ENCODE data around the gene CDRT4.
A peak's percentile ranks its signal among the peaks of the same experiment; 100 is the strongest.

Gene CDRT4

GRCh38 chr17:15462976-15463772 lies 4.2 kb downstream of the CDRT4 start:
- H3K27ac ChIP-seq (ENCODE audit: low read depth, low read length), result peak overlapping the region; percentile 54
- H3K9ac ChIP-seq (ENCODE audit: low read length in 5 of 5), result peak overlapping the region in 1 of 5 donors; percentile 41
- H3K36me3 ChIP-seq (ENCODE audit: control insufficient read depth in 5 of 5, insufficient read depth in 5 of 5, low read length in 5 of 5), result no peaks in the 10 kb centered on the region
- peaks cover 6 to 48% (median 34%) of the 10 kb centered on the region in 5 donors for H3K4me1 ChIP-seq (ENCODE audit: control insufficient read depth in 5 of 5, insufficient read depth in 5 of 5, low read length in 5 of 5)
- no peaks in the 10 kb centered on the region for H3K9me3 ChIP-seq (ENCODE audit: control insufficient read depth in 5 of 5, low read length in 5 of 5)
- H3K27me3 ChIP-seq (ENCODE audit: control insufficient read depth in 5 of 5, insufficient read depth in 4 of 5, low read length in 5 of 5), result no peaks in the 10 kb centered on the region
- no peak overlapping the region for H3K4me3 ChIP-seq (ENCODE audit: low read depth in 1 of 5, low read length in 5 of 5)

- H3K4me1 ChIP-seq (ENCODE audit: control insufficient read depth in 5 of 5, insufficient read depth in 5 of 5, low read length in 5 of 5), result peaks cover 2 to 48% (median 41%) of the 10 kb centered on the region in 5 donors
- no peaks in the 10 kb centered on the region for H3K27me3 ChIP-seq (ENCODE audit: control insufficient read depth in 5 of 5, insufficient read depth in 4 of 5, low read length in 5 of 5)
- H3K36me3 ChIP-seq (ENCODE audit: control insufficient read depth in 5 of 5, insufficient read depth in 5 of 5, low read length in 5 of 5), result no peaks in the 10 kb centered on the region
- H3K9ac ChIP-seq (ENCODE audit: low read length in 5 of 5), result peak overlapping the region in 2 of 5 donors; percentile 6 to 38
- H3K4me3 ChIP-seq (ENCODE audit: low read depth in 1 of 5, low read length in 5 of 5), result peak overlapping the region in 1 of 5 donors; percentile 45
- H3K27ac ChIP-seq (ENCODE audit: low read depth, low read length), result peak overlapping the region; percentile 87
- peaks cover 0 to 6% (median 5%) of the 10 kb centered on the region in 5 donors for H3K9me3 ChIP-seq (ENCODE audit: control insufficient read depth in 5 of 5, low read length in 5 of 5)
Measured at GRCh38 chr17:15457723-15458094, 9.7 kb downstream of the CDRT4 start.

- Histone ChIP-seq H3K27me3 (ENCODE audit: control insufficient read depth in 5 of 5, insufficient read depth in 4 of 5, low read length in 5 of 5) (no peaks in the 10 kb centered on the region), H3K4me1 (ENCODE audit: control insufficient read depth in 5 of 5, insufficient read depth in 5 of 5, low read length in 5 of 5) (peaks cover 2 to 52% (median 41%) of the 10 kb centered on the region in 5 donors), H3K9me3 (ENCODE audit: control insufficient read depth in 5 of 5, low read length in 5 of 5) (peaks cover 0 to 6% (median 5%) of the 10 kb centered on the region in 5 donors), H3K9ac (ENCODE audit: low read length in 5 of 5) (peak overlapping the region in 2 of 5 donors; percentile 6 to 38), H3K4me3 (ENCODE audit: low read depth in 1 of 5, low read length in 5 of 5) (peak overlapping the region in 2 of 5 donors; percentile 7 to 45), H3K36me3 (ENCODE audit: control insufficient read depth in 5 of 5, insufficient read depth in 5 of 5, low read length in 5 of 5) (no peaks in the 10 kb centered on the region), H3K27ac (ENCODE audit: low read depth, low read length) (peak overlapping the region; percentile 87)
Measured at GRCh38 chr17:15456972-15457722, 10.3 kb downstream of the CDRT4 start.

GRCh38 chr17:15456496-15456895 lies 10.9 kb downstream of the CDRT4 start:
- Histone ChIP-seq H3K36me3 (ENCODE audit: control insufficient read depth in 5 of 5, insufficient read depth in 5 of 5, low read length in 5 of 5) (no peaks in the 10 kb centered on the region), H3K4me1 (ENCODE audit: control insufficient read depth in 5 of 5, insufficient read depth in 5 of 5, low read length in 5 of 5) (peaks cover 4 to 58% (median 47%) of the 10 kb centered on the region in 5 donors), H3K27me3 (ENCODE audit: control insufficient read depth in 5 of 5, insufficient read depth in 4 of 5, low read length in 5 of 5) (no peaks in the 10 kb centered on the region), H3K27ac (ENCODE audit: low read depth, low read length) (peak overlapping the region; percentile 87), H3K4me3 (ENCODE audit: low read depth in 1 of 5, low read length in 5 of 5) (peak overlapping the region in 1 of 5 donors; percentile 7), H3K9ac (ENCODE audit: low read length in 5 of 5) (peak overlapping the region in 2 of 5 donors; percentile 29 to 62), H3K9me3 (ENCODE audit: control insufficient read depth in 5 of 5, low read length in 5 of 5) (peaks cover 0 to 6% (median 5%) of the 10 kb centered on the region in 5 donors)

GRCh38 chr17:15454346-15454745 lies 13.1 kb downstream of the CDRT4 start:
- Histone ChIP-seq H3K4me1 (ENCODE audit: control insufficient read depth in 5 of 5, insufficient read depth in 5 of 5, low read length in 5 of 5) (peaks cover 4 to 59% (median 45%) of the 10 kb centered on the region in 5 donors), H3K27ac (ENCODE audit: low read depth, low read length) (no peak overlapping the region), H3K9ac (ENCODE audit: low read length in 5 of 5) (no peak overlapping the region)

GRCh38 chr17:15453782-15454181 lies 13.6 kb downstream of the CDRT4 start:
- Histone ChIP-seq H3K36me3 (ENCODE audit: control insufficient read depth in 5 of 5, insufficient read depth in 5 of 5, low read length in 5 of 5) (no peaks in the 10 kb centered on the region), H3K9me3 (ENCODE audit: control insufficient read depth in 5 of 5, low read length in 5 of 5) (peaks cover 0 to 6% (median 5%) of the 10 kb centered on the region in 5 donors), H3K4me3 (ENCODE audit: low read depth in 1 of 5, low read length in 5 of 5) (no peak overlapping the region), H3K27me3 (ENCODE audit: control insufficient read depth in 5 of 5, insufficient read depth in 4 of 5, low read length in 5 of 5) (no peaks in the 10 kb centered on the region), H3K9ac (ENCODE audit: low read length in 5 of 5) (no peak overlapping the region), H3K4me1 (ENCODE audit: control insufficient read depth in 5 of 5, insufficient read depth in 5 of 5, low read length in 5 of 5) (peaks cover 4 to 55% (median 45%) of the 10 kb centered on the region in 5 donors), H3K27ac (ENCODE audit: low read depth, low read length) (no peak overlapping the region)

More at GRCh38 chr17:15454346-15454745, 13.1 kb downstream of the CDRT4 start:
- no peaks in the 10 kb centered on the region for H3K36me3 ChIP-seq (ENCODE audit: control insufficient read depth in 5 of 5, insufficient read depth in 5 of 5, low read length in 5 of 5)
- H3K27me3 ChIP-seq (ENCODE audit: control insufficient read depth in 5 of 5, insufficient read depth in 4 of 5, low read length in 5 of 5), result no peaks in the 10 kb centered on the region
- H3K4me3 ChIP-seq (ENCODE audit: low read depth in 1 of 5, low read length in 5 of 5), result no peak overlapping the region
- H3K9me3 ChIP-seq (ENCODE audit: control insufficient read depth in 5 of 5, low read length in 5 of 5), result peaks cover 0 to 6% (median 5%) of the 10 kb centered on the region in 5 donors

- Histone ChIP-seq H3K4me1 (ENCODE audit: control insufficient read depth in 5 of 5, insufficient read depth in 5 of 5, low read length in 5 of 5) (peaks cover 4 to 54% (median 40%) of the 10 kb centered on the region in 5 donors), H3K27me3 (ENCODE audit: control insufficient read depth in 5 of 5, insufficient read depth in 4 of 5, low read length in 5 of 5) (no peaks in the 10 kb centered on the region), H3K27ac (ENCODE audit: low read depth, low read length) (no peak overlapping the region)
Measured at GRCh38 chr17:15453246-15453645, 14.2 kb downstream of the CDRT4 start.

GRCh38 chr17:15452746-15453145 lies 14.7 kb downstream of the CDRT4 start:
- H3K9ac ChIP-seq (ENCODE audit: low read length in 5 of 5), result no peak overlapping the region
- H3K36me3 ChIP-seq (ENCODE audit: control insufficient read depth in 5 of 5, insufficient read depth in 5 of 5, low read length in 5 of 5), result no peaks in the 10 kb centered on the region
- peaks cover 2 to 50% (median 35%) of the 10 kb centered on the region in 5 donors for H3K4me1 ChIP-seq (ENCODE audit: control insufficient read depth in 5 of 5, insufficient read depth in 5 of 5, low read length in 5 of 5)
- peak overlapping the region; percentile 49 for H3K27ac ChIP-seq (ENCODE audit: low read depth, low read length)
- peaks cover 0 to 6% (median 5%) of the 10 kb centered on the region in 5 donors for H3K9me3 ChIP-seq (ENCODE audit: control insufficient read depth in 5 of 5, low read length in 5 of 5)
- no peak overlapping the region for H3K4me3 ChIP-seq (ENCODE audit: low read depth in 1 of 5, low read length in 5 of 5)
- H3K27me3 ChIP-seq (ENCODE audit: control insufficient read depth in 5 of 5, insufficient read depth in 4 of 5, low read length in 5 of 5), result no peaks in the 10 kb centered on the region

More at GRCh38 chr17:15453246-15453645, 14.2 kb downstream of the CDRT4 start:
- no peak overlapping the region for H3K4me3 ChIP-seq (ENCODE audit: low read depth in 1 of 5, low read length in 5 of 5)
- H3K36me3 ChIP-seq (ENCODE audit: control insufficient read depth in 5 of 5, insufficient read depth in 5 of 5, low read length in 5 of 5), result no peaks in the 10 kb centered on the region
- peaks cover 0 to 6% (median 5%) of the 10 kb centered on the region in 5 donors for H3K9me3 ChIP-seq (ENCODE audit: control insufficient read depth in 5 of 5, low read length in 5 of 5)
- H3K9ac ChIP-seq (ENCODE audit: low read length in 5 of 5), result no peak overlapping the region

- Histone ChIP-seq H3K4me1 (ENCODE audit: control insufficient read depth in 5 of 5, insufficient read depth in 5 of 5, low read length in 5 of 5) (peaks cover 4 to 42% (median 30%) of the 10 kb centered on the region in 5 donors), H3K9ac (ENCODE audit: low read length in 5 of 5) (no peak overlapping the region), H3K4me3 (ENCODE audit: low read depth in 1 of 5, low read length in 5 of 5) (no peak overlapping the region), H3K27me3 (ENCODE audit: control insufficient read depth in 5 of 5, insufficient read depth in 4 of 5, low read length in 5 of 5) (no peaks in the 10 kb centered on the region), H3K9me3 (ENCODE audit: control insufficient read depth in 5 of 5, low read length in 5 of 5) (peaks cover 0 to 6% (median 5%) of the 10 kb centered on the region in 5 donors), H3K27ac (ENCODE audit: low read depth, low read length) (peak overlapping the region; percentile 47), H3K36me3 (ENCODE audit: control insufficient read depth in 5 of 5, insufficient read depth in 5 of 5, low read length in 5 of 5) (no peaks in the 10 kb centered on the region)
Measured at GRCh38 chr17:15451680-15452079, 15.7 kb downstream of the CDRT4 start.

Data from subcutaneous abdominal adipose tissue (tissue), 5 donors.